ENCODE data around the gene SLC12A8.

Gene SLC12A8

GRCh38 chr3:125079675-125080045, 132.9 kb downstream of the SLC12A8 start:
- Histone ChIP-seq H3F3A (ENCODE audit: insufficient read depth, low read length) (no peaks in the 10 kb centered on the region), H4K20me1 (ENCODE audit: insufficient read depth, low read length) (no peaks in the 10 kb centered on the region), H3K4me2 (ENCODE audit: low read depth, low read length) (no peak overlapping the region), H3K27me3 (replicated peaks; ENCODE audit: insufficient read depth, low read length) (no peaks in the 10 kb centered on the region), H3K79me2 (ENCODE audit: low read length) (no peaks in the 10 kb centered on the region), H3K36me3 (replicated peaks; ENCODE audit: insufficient read depth, low read length) (no peaks in the 10 kb centered on the region), H3K4me3 (ENCODE audit: low read length) (no peak overlapping the region), H3K27ac (ENCODE audit: low read length) (no peak overlapping the region), H3K9me3 (replicated peaks; ENCODE audit: insufficient read depth, low read length) (no peaks in the 10 kb centered on the region), H3K9me2 (replicated peaks; ENCODE audit: insufficient read depth, low read length) (no peaks in the 10 kb centered on the region), H3K9ac (ENCODE audit: low read length) (no peak overlapping the region), H2AFZ (ENCODE audit: low read length) (no peak overlapping the region), H3K4me1 (ENCODE audit: low read length) (no peaks in the 10 kb centered on the region)
- TF ChIP-seq EZH2phosphoT487 (IDR thresholded peaks at IDR 0.05; ENCODE audit: low read length) (no peak), EZH2 (optimal IDR thresholded peaks at IDR 0.05; ENCODE audit: low read depth, low read length) (no peak)
- TF ChIP-seq, protein P1, sequence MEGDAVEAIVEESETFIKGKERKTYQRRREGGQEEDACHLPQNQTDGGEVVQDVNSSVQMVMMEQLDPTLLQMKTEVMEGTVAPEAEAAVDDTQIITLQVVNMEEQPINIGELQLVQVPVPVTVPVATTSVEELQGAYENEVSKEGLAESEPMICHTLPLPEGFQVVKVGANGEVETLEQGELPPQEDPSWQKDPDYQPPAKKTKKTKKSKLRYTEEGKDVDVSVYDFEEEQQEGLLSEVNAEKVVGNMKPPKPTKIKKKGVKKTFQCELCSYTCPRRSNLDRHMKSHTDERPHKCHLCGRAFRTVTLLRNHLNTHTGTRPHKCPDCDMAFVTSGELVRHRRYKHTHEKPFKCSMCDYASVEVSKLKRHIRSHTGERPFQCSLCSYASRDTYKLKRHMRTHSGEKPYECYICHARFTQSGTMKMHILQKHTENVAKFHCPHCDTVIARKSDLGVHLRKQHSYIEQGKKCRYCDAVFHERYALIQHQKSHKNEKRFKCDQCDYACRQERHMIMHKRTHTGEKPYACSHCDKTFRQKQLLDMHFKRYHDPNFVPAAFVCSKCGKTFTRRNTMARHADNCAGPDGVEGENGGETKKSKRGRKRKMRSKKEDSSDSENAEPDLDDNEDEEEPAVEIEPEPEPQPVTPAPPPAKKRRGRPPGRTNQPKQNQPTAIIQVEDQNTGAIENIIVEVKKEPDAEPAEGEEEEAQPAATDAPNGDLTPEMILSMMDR (IDR thresholded peaks at IDR 0.05; ENCODE audit: low read length), result no peak
- DNase-seq, result no peak

- H3K4me2 ChIP-seq (ENCODE audit: low read depth, low read length), result no peak overlapping the region
- no peak overlapping the region for H3K27ac ChIP-seq (ENCODE audit: low read length)
- DNase-seq, result no peak
Observed at GRCh38 chr3:125078951-125079674, 133.4 kb downstream of the SLC12A8 start.

GRCh38 chr3:125077864-125078263, 134.7 kb downstream of the SLC12A8 start:
- H3K4me1 ChIP-seq (ENCODE audit: low read length), result no peaks in the 10 kb centered on the region
- no peak overlapping the region for H2AFZ ChIP-seq (ENCODE audit: low read length)
- H3K9ac ChIP-seq (ENCODE audit: low read length), result no peak overlapping the region
- H3F3A ChIP-seq (ENCODE audit: insufficient read depth, low read length), result no peaks in the 10 kb centered on the region
- no peaks in the 10 kb centered on the region for H3K9me3 ChIP-seq (replicated peaks; ENCODE audit: insufficient read depth, low read length)
- no peak for DNase-seq
- TF ChIP-seq EZH2 (optimal IDR thresholded peaks at IDR 0.05; ENCODE audit: low read depth, low read length), result no peak
- TF ChIP-seq, protein P1 (IDR thresholded peaks at IDR 0.05; ENCODE audit: low read length), result no peak
- no peak for TF ChIP-seq EZH2phosphoT487 (IDR thresholded peaks at IDR 0.05; ENCODE audit: low read length)
- H3K27ac ChIP-seq (ENCODE audit: low read length), result no peak overlapping the region
- H3K79me2 ChIP-seq (ENCODE audit: low read length), result no peaks in the 10 kb centered on the region
- H3K4me2 ChIP-seq (ENCODE audit: low read depth, low read length), result no peak overlapping the region
- no peaks in the 10 kb centered on the region for H3K36me3 ChIP-seq (replicated peaks; ENCODE audit: insufficient read depth, low read length)
- H3K4me3 ChIP-seq (ENCODE audit: low read length), result no peak overlapping the region
- H3K27me3 ChIP-seq (replicated peaks; ENCODE audit: insufficient read depth, low read length), result no peaks in the 10 kb centered on the region
- H4K20me1 ChIP-seq (ENCODE audit: insufficient read depth, low read length), result no peaks in the 10 kb centered on the region
- no peaks in the 10 kb centered on the region for H3K9me2 ChIP-seq (replicated peaks; ENCODE audit: insufficient read depth, low read length)

More at GRCh38 chr3:125078951-125079674, 133.4 kb downstream of the SLC12A8 start:
- Histone ChIP-seq H3K36me3 (replicated peaks; ENCODE audit: insufficient read depth, low read length) (no peaks in the 10 kb centered on the region), H3K9me3 (replicated peaks; ENCODE audit: insufficient read depth, low read length) (no peaks in the 10 kb centered on the region), H3K4me3 (ENCODE audit: low read length) (no peak overlapping the region), H3K9me2 (replicated peaks; ENCODE audit: insufficient read depth, low read length) (no peaks in the 10 kb centered on the region), H3K79me2 (ENCODE audit: low read length) (no peaks in the 10 kb centered on the region), H3K4me1 (ENCODE audit: low read length) (no peaks in the 10 kb centered on the region), H2AFZ (ENCODE audit: low read length) (no peak overlapping the region), H3F3A (ENCODE audit: insufficient read depth, low read length) (no peaks in the 10 kb centered on the region), H4K20me1 (ENCODE audit: insufficient read depth, low read length) (no peaks in the 10 kb centered on the region), H3K27me3 (replicated peaks; ENCODE audit: insufficient read depth, low read length) (no peaks in the 10 kb centered on the region), H3K9ac (ENCODE audit: low read length) (no peak overlapping the region)
- TF ChIP-seq EZH2 (optimal IDR thresholded peaks at IDR 0.05; ENCODE audit: low read depth, low read length) (no peak), EZH2phosphoT487 (IDR thresholded peaks at IDR 0.05; ENCODE audit: low read length) (no peak)
- TF ChIP-seq, protein P1 (IDR thresholded peaks at IDR 0.05; ENCODE audit: low read length), result no peak
